Neural cell (in vitro differentiated cells): ENCODE data around the gene PPP1R3G.

Experiments
- CTCF ChIP-seq: fragments of 450-650 bp; IDR thresholded peaks from 2 replicates; pipeline ENCODE4 v1.5.1; 2014; ENCODE audit warnings: antibody characterized with exemption, mild to moderate bottlenecking, moderate library complexity; ENCODE audit not compliant: poor library complexity, severe bottlenecking
- EP300 ChIP-seq: fragments of 450-650 bp; conservative IDR thresholded peaks from 2 replicates; pipeline ENCODE4 v1.6.1; 2014; ENCODE audit warnings: antibody characterized with exemption, mild to moderate bottlenecking, moderate library complexity; ENCODE audit not compliant: poor library complexity, severe bottlenecking
- EZH2 ChIP-seq: fragments of 200-600, 300-800 bp; shearing (Covaris generic), sonication (generic); IDR thresholded peaks from 2 replicates; pipeline ENCODE4 v1.6.1; 2014; ENCODE audit warnings: antibody characterized with exemption, low read length, borderline replicate concordance, mild to moderate bottlenecking; ENCODE audit not compliant: insufficient read depth, poor library complexity, severe bottlenecking
- MXI1 ChIP-seq: fragments of 450-650 bp; conservative IDR thresholded peaks from 2 replicates; pipeline ENCODE4 v1.6.1; 2014; ENCODE audit warnings: antibody characterized with exemption, mild to moderate bottlenecking; ENCODE audit not compliant: poor library complexity, severe bottlenecking
- POLR2AphosphoS5 ChIP-seq: IDR thresholded peaks from 2 replicates; pipeline ENCODE4 v1.6.1; 2012
- RAD21 ChIP-seq: fragments of 450-650 bp; conservative IDR thresholded peaks from 2 replicates; pipeline ENCODE4 v1.6.1; 2014; ENCODE audit warnings: antibody characterized with exemption, mild to moderate bottlenecking, moderate library complexity
- SMC3 ChIP-seq: fragments of 450-650 bp; conservative IDR thresholded peaks from 2 replicates; pipeline ENCODE4 v1.6.1; 2014; ENCODE audit warnings: antibody characterized with exemption, mild to moderate bottlenecking, moderate library complexity; ENCODE audit not compliant: poor library complexity
- TAF1 ChIP-seq: IDR thresholded peaks from 2 replicates; pipeline ENCODE4 v1.6.1; 2012; ENCODE audit warnings: low read depth
- TF ChIP-seq, protein P1 (sequence below): IDR thresholded peaks from 2 replicates; pipeline ENCODE4 v1.6.1; 2012; ENCODE audit warnings: borderline replicate concordance

DNA sequence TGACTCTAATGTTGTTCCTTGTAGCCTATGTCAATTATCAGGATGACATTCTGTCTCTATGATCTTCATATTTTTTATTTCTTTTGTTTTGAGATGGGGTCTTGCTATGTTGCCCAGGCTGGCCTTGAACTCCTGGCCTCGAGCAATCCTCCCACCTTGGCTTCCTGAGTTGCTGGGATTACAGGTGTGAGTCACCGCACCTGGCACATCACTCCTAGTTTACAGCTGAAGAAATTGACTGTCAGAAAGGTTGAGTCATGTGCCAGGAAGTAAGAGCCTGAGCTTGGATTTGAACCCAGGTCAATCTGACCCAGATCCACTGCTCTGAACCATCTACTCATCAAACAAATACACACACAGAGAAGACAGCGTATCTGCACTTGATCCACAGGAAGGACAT is 14.4 kb downstream of the PPP1R3G start:
- no peak for TF ChIP-seq CTCF
- TF ChIP-seq, protein P1, sequence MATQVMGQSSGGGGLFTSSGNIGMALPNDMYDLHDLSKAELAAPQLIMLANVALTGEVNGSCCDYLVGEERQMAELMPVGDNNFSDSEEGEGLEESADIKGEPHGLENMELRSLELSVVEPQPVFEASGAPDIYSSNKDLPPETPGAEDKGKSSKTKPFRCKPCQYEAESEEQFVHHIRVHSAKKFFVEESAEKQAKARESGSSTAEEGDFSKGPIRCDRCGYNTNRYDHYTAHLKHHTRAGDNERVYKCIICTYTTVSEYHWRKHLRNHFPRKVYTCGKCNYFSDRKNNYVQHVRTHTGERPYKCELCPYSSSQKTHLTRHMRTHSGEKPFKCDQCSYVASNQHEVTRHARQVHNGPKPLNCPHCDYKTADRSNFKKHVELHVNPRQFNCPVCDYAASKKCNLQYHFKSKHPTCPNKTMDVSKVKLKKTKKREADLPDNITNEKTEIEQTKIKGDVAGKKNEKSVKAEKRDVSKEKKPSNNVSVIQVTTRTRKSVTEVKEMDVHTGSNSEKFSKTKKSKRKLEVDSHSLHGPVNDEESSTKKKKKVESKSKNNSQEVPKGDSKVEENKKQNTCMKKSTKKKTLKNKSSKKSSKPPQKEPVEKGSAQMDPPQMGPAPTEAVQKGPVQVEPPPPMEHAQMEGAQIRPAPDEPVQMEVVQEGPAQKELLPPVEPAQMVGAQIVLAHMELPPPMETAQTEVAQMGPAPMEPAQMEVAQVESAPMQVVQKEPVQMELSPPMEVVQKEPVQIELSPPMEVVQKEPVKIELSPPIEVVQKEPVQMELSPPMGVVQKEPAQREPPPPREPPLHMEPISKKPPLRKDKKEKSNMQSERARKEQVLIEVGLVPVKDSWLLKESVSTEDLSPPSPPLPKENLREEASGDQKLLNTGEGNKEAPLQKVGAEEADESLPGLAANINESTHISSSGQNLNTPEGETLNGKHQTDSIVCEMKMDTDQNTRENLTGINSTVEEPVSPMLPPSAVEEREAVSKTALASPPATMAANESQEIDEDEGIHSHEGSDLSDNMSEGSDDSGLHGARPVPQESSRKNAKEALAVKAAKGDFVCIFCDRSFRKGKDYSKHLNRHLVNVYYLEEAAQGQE = no peak
- no peak for TF ChIP-seq EZH2
- TF ChIP-seq EP300 = no peak
- TF ChIP-seq SMC3 = no peak
- TF ChIP-seq POLR2AphosphoS5 = no peak
- no peak for TF ChIP-seq TAF1
- TF ChIP-seq RAD21 = no peak
- no peak for TF ChIP-seq MXI1
